C4-2B (cell line): Measurements from ENCODE around the gene DQX1.
"Not testable (repeated sequence)": the region's sequence is repeated elsewhere in the genome, so short reads cannot be mapped to it uniquely, and the experiment has no call there.

ENCODE experiments used
- CTCF ChIP-seq: fragments of 450-650 bp; conservative IDR thresholded peaks from 2 replicates; pipeline ENCODE4 v1.5.1; 2017; ENCODE audit warnings: mild to moderate bottlenecking
- ZFX ChIP-seq: fragments of 450-650 bp; IDR thresholded peaks from 2 replicates; pipeline ENCODE4 v1.6.1; 2017

- not testable (repeated sequence) for TF ChIP-seq CTCF, ZFX
Measured at GRCh38 chr2:74483675-74484164, 42.3 kb downstream of the DQX1 start.
